AG04449 (cell line): ENCODE results near the gene SETX.

Experiments used
- CTCF ChIA-PET: fragments of 350-600 bp; formaldehyde crosslinking; extraction: SDS; loops from one replicate; lab custom pipeline; 2021; ENCODE audit warnings: antibody characterized with exemption; lab: Yijun Ruan, JAX
- POLR2A ChIA-PET: fragments of 400-600, 350-600 bp; formaldehyde crosslinking; extraction: SDS; loops from one replicate; lab custom pipeline; 2020; ENCODE audit warnings: antibody characterized with exemption, inconsistent platforms; lab: Yijun Ruan, JAX
- DNase-seq: peaks from one replicate; pipeline ENCODE4 v3.0.0-alpha.2; 2010; ENCODE audit warnings: low read depth, low spot score
- H3K4me3 ChIP-seq: 2 replicates; pipeline ENCODE4 v1.5.1; 2011; ENCODE audit warnings: low read depth, mild to moderate bottlenecking, control low read depth, low read length
- CTCF ChIP-seq: IDR thresholded peaks from one replicate; pipeline ENCODE4 v1.5.1; 2011; ENCODE audit warnings: mild to moderate bottlenecking, moderate library complexity, low read length, control low read depth, inconsistent platforms; ENCODE audit not compliant: insufficient read depth; ENCODE audit errors: missing control alignments

SETX gene

GRCh38 chr9:132214027-132214622, 140.7 kb downstream of the SETX start:
- peak; percentile 71 for DNase-seq
- TF ChIP-seq CTCF = no peak
- POLR2A ChIA-PET = no interaction called here
- H3K4me3 ChIP-seq = no peak overlapping the region
- CTCF ChIA-PET = interaction anchor here (1.0 to 1.7 kb wide), 5 partner anchors 21 to 456 kb away, joined by 3 to 8 read pairs (median 4); no protein-coding TSS in a partner anchor

GRCh38 chr9:132211570-132211969, 143.2 kb downstream of the SETX start:
- DNase-seq = no peak
- ChIA-PET POLR2A (no interaction called here), CTCF (interaction anchor here (1.0 kb wide), 1 partner anchor 41 kb away, joined by 3 read pairs; no protein-coding TSS in a partner anchor)
- no peak overlapping the region for H3K4me3 ChIP-seq
- TF ChIP-seq CTCF = no peak
